Sigmoid colon (tissue), 7 donors: ENCODE data around the gene SMAD3. TPM values are rescaled to one million over a fixed set of nuclear protein-coding genes. Genes with fewer than 3 reads are reported as not detected.

ENCODE experiments used
- DNase-seq: peaks from one replicate; pipeline ENCODE4 v3.0.0-alpha.2; 2019
- H3K27ac ChIP-seq, 4 donors: fragments of 200-600 bp; sonication (generic); one replicate each; pipeline ENCODE4 v1.5.1; 2016 to 2019; ENCODE audit warnings: mild to moderate bottlenecking in 1 of 4
- H3K27me3 ChIP-seq, 3 donors: fragments of 200-600 bp; sonication (generic); one replicate each; pipeline ENCODE4 v1.5.1; 2019; ENCODE audit warnings: mild to moderate bottlenecking in 1 of 3
- H3K36me3 ChIP-seq, 4 donors: fragments of 200-600 bp; sonication (generic); one replicate each; pipeline ENCODE4 v1.5.1; 2016 to 2019
- H3K4me1 ChIP-seq, 4 donors: fragments of 200-600 bp; sonication (generic); one replicate each; pipeline ENCODE4 v1.5.1; 2017 to 2019
- H3K4me3 ChIP-seq, 4 donors: fragments of 200-600 bp; sonication (generic); one replicate each; pipeline ENCODE4 v1.5.1; 2017 to 2019; ENCODE audit warnings: mild to moderate bottlenecking in 2 of 4, moderate library complexity in 1 of 4
- H3K9me3 ChIP-seq, 4 donors: fragments of 200-600 bp in 3 of 4; sonication (generic) in 3 of 4; one replicate each; pipeline versions ENCODE4 v1.5.1 to v1.6.1; 2013 to 2019
- CTCF ChIP-seq, 4 experiments: fragments of 450-650 bp in 3 of 4; fragments of 200-600 bp in 1 of 4; IDR thresholded peaks; one replicate each; pipeline ENCODE4 v1.5.1; 2016 to 2019; ENCODE audit warnings: antibody characterized with exemption in 4 of 4, mild to moderate bottlenecking in 3 of 4, moderate library complexity in 2 of 4
- EP300 ChIP-seq, 4 donors: sonication (generic); formaldehyde crosslinking; IDR thresholded peaks; one replicate each; pipeline ENCODE4 v1.6.1; 2017; ENCODE audit warnings: antibody characterized with exemption in 4 of 4
- POLR2A ChIP-seq, 2 donors: fragments of 450-650 bp; IDR thresholded peaks; one replicate each; pipeline ENCODE4 v1.6.1; 2016; ENCODE audit warnings: antibody characterized with exemption in 2 of 2, mild to moderate bottlenecking in 2 of 2, moderate library complexity in 2 of 2
- POLR2AphosphoS5 ChIP-seq, 4 donors: sonication (generic); formaldehyde crosslinking; IDR thresholded peaks; one replicate each; pipeline ENCODE4 v1.6.1; 2017; ENCODE audit warnings: antibody characterized with exemption in 4 of 4
- WGBS, 2 donors: extraction: QIAGEN DNeasy Blood & Tissue Kit; methylation state at CpG; one replicate each; pipeline ENCODE4 v1.1.7; 2013; 5-methylcytosine and 5-hydroxymethylcytosine counted together
- intact Hi-C: fragments of 100-400 bp; cut with DNase I; formaldehyde crosslinking; loops from one replicate; pipeline ENCODE4 v1.15.1; 2023
- polyA plus RNA-seq, 3 donors: library from polyadenylated mRNA; stranded (reverse); fragments of 200-250 nt; gene quantifications; one replicate each; pipeline ENCODE4 v1.2.3, GENCODE V29; 2013
- total RNA-seq, 4 donors: library from RNA; depleted of rRNA; stranded (reverse); fragments of >200 nt; gene quantifications; one replicate each; pipeline ENCODE4 v1.1.0, GENCODE V29; 2016
- donor health status: healthy with polysubstance abuse.
- donor health status: Bipolar disorder and iron deficiency.
- donor health status: healthy.

SMAD3 gene
- total and polyA plus RNA-seq, 7 donors = 12.5 to 28.2 (median 18.4) TPM

GRCh38 chr15:67124911-67125588 lies 59.6 kb downstream of the SMAD3 start:
- TF ChIP-seq CTCF (IDR thresholded peaks at IDR 0.05) (no peak), POLR2AphosphoS5 (IDR thresholded peaks at IDR 0.05) (no peak), POLR2A (IDR thresholded peaks at IDR 0.05) (no peak), EP300 (IDR thresholded peaks at IDR 0.05) (no peak)
- H3K9me3 ChIP-seq = no peaks in the 10 kb centered on the region
- H3K36me3 ChIP-seq = no peaks in the 10 kb centered on the region
- WGBS, 2 donors = 72 to 78% methylated on average over 13 of the region's 13 CpGs
- H3K4me3 ChIP-seq = no peak overlapping the region
- peak overlapping the region; percentile 77 to 82 (median 82) for H3K27ac ChIP-seq
- no peaks in the 10 kb centered on the region for H3K27me3 ChIP-seq
- intact Hi-C loops = no loop called here
- peaks cover 0 to 72% (median 68%) of the 10 kb centered on the region in 4 donors for H3K4me1 ChIP-seq
- DNase-seq = no peak

- H3K27ac ChIP-seq = peak overlapping the region; percentile 77 to 82 (median 82)
- H3K4me1 ChIP-seq = peaks cover 0 to 70% (median 65%) of the 10 kb centered on the region in 4 donors
- H3K27me3 ChIP-seq = no peaks in the 10 kb centered on the region
- DNase-seq = peak; percentile 92
- no peak overlapping the region for H3K4me3 ChIP-seq
- 72 to 85% methylated on average over 20 of the region's 20 CpGs for WGBS, 2 donors
- TF ChIP-seq POLR2A (IDR thresholded peaks at IDR 0.05) (no peak), POLR2AphosphoS5 (IDR thresholded peaks at IDR 0.05) (peak in 3 of 4 donors; percentile 35 to 61 (median 43)), EP300 (IDR thresholded peaks at IDR 0.05) (no peak)
- intact Hi-C loops = no loop called here
- no peaks in the 10 kb centered on the region for H3K36me3 ChIP-seq
- no peaks in the 10 kb centered on the region for H3K9me3 ChIP-seq
These were observed 60.4 kb downstream of the SMAD3 start for GRCh38 chr15:67125589-67126502.

- Histone ChIP-seq H3K36me3 (no peaks in the 10 kb centered on the region), H3K4me3 (no peak overlapping the region), H3K27me3 (no peaks in the 10 kb centered on the region), H3K27ac (peak overlapping the region; percentile 77 to 82 (median 82)), H3K9me3 (no peaks in the 10 kb centered on the region), H3K4me1 (peaks cover 0 to 71% (median 65%) of the 10 kb centered on the region in 4 donors)
- 48 to 71% methylated on average over 16 of the region's 16 CpGs for WGBS, 2 donors
- intact Hi-C loops = no loop called here
- DNase-seq = no peak
- TF ChIP-seq POLR2A (IDR thresholded peaks at IDR 0.05) (no peak), CTCF (IDR thresholded peaks at IDR 0.05) (no peak), EP300 (IDR thresholded peaks at IDR 0.05) (no peak), POLR2AphosphoS5 (IDR thresholded peaks at IDR 0.05) (no peak)
These were observed 61.3 kb downstream of the SMAD3 start for GRCh38 chr15:67126551-67127330.

GRCh38 chr15:67127331-67127664 lies 61.9 kb downstream of the SMAD3 start:
- TF ChIP-seq POLR2A (IDR thresholded peaks at IDR 0.05) = no peak
- TF ChIP-seq EP300 (IDR thresholded peaks at IDR 0.05) = no peak
- TF ChIP-seq CTCF (IDR thresholded peaks at IDR 0.05) = no peak
- no peak for TF ChIP-seq POLR2AphosphoS5 (IDR thresholded peaks at IDR 0.05)
- DNase-seq = no peak
- Histone ChIP-seq H3K9me3 (no peaks in the 10 kb centered on the region), H3K4me1 (peaks cover 0 to 69% (median 67%) of the 10 kb centered on the region in 4 donors), H3K36me3 (no peaks in the 10 kb centered on the region), H3K27me3 (no peaks in the 10 kb centered on the region), H3K4me3 (no peak overlapping the region), H3K27ac (peak overlapping the region; percentile 31 to 82 (median 79))
- intact Hi-C loops = no loop called here
- 40 to 71% methylated on average over 5 of the region's 5 CpGs for WGBS, 2 donors
